ENCODE results near the gene INAFM2. TPM values are rescaled to one million over a fixed set of nuclear protein-coding genes. Genes with fewer than 3 reads are reported as not detected.

Gene INAFM2
- total and polyA plus RNA-seq, 2 experiments from 2014 or later, result 18.1 to 32.7 TPM

DNA sequence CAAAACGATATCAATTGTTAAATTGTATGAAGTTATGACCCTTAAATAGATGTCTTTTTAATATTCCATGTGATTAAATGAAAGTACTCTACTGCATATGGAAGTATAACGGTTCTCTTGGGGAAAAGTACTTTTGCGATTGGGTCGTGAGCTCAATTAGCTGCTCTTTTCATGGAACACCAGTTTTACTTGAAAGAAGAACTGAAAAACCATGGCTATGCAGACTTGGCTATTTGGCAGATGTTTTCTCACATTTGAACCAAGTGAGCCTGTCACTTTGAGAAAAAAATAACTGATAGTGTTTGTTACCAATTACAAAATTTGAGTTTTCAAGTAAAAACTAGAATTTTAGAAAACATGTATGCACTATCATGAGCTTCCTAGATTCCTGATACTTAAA lies 5.9 kb upstream of the INAFM2 start:
- DNase-seq (ENCODE audit: low spot score) (no peak), ATAC-seq (no peak)
- H3K4me2 ChIP-seq, result no peak overlapping the region
- H3K4me3 ChIP-seq, result no peak overlapping the region
- H4K20me1 ChIP-seq (replicated peaks; ENCODE audit: insufficient read depth), result no peaks in the 10 kb centered on the region
- no peak for TF ChIP-seq STAT1 (IDR thresholded peaks at IDR 0.05; ENCODE audit: unreplicated experiment)
- TF ChIP-seq, protein P1, sequence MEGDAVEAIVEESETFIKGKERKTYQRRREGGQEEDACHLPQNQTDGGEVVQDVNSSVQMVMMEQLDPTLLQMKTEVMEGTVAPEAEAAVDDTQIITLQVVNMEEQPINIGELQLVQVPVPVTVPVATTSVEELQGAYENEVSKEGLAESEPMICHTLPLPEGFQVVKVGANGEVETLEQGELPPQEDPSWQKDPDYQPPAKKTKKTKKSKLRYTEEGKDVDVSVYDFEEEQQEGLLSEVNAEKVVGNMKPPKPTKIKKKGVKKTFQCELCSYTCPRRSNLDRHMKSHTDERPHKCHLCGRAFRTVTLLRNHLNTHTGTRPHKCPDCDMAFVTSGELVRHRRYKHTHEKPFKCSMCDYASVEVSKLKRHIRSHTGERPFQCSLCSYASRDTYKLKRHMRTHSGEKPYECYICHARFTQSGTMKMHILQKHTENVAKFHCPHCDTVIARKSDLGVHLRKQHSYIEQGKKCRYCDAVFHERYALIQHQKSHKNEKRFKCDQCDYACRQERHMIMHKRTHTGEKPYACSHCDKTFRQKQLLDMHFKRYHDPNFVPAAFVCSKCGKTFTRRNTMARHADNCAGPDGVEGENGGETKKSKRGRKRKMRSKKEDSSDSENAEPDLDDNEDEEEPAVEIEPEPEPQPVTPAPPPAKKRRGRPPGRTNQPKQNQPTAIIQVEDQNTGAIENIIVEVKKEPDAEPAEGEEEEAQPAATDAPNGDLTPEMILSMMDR (conservative IDR thresholded peaks at IDR 0.05; ENCODE audit: low read depth in 2 of 2), result no peak
- no peak for TF ChIP-seq JUNB (IDR thresholded peaks at IDR 0.05; ENCODE audit: unreplicated experiment)
- no peak for TF ChIP-seq CREB1 (CRISPR knock-in tag; IDR thresholded peaks at IDR 0.05; ENCODE audit: low read depth)
- no peak for TF ChIP-seq ZNF331 (CRISPR knock-in tag; IDR thresholded peaks at IDR 0.05; ENCODE audit: low read depth)
- TF ChIP-seq EZH2phosphoT487 (IDR thresholded peaks at IDR 0.05; ENCODE audit: unreplicated experiment), result no peak
- no peak for TF ChIP-seq POLR2AphosphoS5 (IDR thresholded peaks at IDR 0.05; ENCODE audit: low read depth)
- TF ChIP-seq ZNF114 (CRISPR knock-in tag; IDR thresholded peaks at IDR 0.05), result no peak
- no peak for TF ChIP-seq NANOG (IDR thresholded peaks at IDR 0.05; ENCODE audit: borderline replicate concordance)
- TF ChIP-seq, protein P2, sequence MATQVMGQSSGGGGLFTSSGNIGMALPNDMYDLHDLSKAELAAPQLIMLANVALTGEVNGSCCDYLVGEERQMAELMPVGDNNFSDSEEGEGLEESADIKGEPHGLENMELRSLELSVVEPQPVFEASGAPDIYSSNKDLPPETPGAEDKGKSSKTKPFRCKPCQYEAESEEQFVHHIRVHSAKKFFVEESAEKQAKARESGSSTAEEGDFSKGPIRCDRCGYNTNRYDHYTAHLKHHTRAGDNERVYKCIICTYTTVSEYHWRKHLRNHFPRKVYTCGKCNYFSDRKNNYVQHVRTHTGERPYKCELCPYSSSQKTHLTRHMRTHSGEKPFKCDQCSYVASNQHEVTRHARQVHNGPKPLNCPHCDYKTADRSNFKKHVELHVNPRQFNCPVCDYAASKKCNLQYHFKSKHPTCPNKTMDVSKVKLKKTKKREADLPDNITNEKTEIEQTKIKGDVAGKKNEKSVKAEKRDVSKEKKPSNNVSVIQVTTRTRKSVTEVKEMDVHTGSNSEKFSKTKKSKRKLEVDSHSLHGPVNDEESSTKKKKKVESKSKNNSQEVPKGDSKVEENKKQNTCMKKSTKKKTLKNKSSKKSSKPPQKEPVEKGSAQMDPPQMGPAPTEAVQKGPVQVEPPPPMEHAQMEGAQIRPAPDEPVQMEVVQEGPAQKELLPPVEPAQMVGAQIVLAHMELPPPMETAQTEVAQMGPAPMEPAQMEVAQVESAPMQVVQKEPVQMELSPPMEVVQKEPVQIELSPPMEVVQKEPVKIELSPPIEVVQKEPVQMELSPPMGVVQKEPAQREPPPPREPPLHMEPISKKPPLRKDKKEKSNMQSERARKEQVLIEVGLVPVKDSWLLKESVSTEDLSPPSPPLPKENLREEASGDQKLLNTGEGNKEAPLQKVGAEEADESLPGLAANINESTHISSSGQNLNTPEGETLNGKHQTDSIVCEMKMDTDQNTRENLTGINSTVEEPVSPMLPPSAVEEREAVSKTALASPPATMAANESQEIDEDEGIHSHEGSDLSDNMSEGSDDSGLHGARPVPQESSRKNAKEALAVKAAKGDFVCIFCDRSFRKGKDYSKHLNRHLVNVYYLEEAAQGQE (IDR thresholded peaks at IDR 0.05; ENCODE audit: unreplicated experiment), result no peak
- TF ChIP-seq, protein P3, sequence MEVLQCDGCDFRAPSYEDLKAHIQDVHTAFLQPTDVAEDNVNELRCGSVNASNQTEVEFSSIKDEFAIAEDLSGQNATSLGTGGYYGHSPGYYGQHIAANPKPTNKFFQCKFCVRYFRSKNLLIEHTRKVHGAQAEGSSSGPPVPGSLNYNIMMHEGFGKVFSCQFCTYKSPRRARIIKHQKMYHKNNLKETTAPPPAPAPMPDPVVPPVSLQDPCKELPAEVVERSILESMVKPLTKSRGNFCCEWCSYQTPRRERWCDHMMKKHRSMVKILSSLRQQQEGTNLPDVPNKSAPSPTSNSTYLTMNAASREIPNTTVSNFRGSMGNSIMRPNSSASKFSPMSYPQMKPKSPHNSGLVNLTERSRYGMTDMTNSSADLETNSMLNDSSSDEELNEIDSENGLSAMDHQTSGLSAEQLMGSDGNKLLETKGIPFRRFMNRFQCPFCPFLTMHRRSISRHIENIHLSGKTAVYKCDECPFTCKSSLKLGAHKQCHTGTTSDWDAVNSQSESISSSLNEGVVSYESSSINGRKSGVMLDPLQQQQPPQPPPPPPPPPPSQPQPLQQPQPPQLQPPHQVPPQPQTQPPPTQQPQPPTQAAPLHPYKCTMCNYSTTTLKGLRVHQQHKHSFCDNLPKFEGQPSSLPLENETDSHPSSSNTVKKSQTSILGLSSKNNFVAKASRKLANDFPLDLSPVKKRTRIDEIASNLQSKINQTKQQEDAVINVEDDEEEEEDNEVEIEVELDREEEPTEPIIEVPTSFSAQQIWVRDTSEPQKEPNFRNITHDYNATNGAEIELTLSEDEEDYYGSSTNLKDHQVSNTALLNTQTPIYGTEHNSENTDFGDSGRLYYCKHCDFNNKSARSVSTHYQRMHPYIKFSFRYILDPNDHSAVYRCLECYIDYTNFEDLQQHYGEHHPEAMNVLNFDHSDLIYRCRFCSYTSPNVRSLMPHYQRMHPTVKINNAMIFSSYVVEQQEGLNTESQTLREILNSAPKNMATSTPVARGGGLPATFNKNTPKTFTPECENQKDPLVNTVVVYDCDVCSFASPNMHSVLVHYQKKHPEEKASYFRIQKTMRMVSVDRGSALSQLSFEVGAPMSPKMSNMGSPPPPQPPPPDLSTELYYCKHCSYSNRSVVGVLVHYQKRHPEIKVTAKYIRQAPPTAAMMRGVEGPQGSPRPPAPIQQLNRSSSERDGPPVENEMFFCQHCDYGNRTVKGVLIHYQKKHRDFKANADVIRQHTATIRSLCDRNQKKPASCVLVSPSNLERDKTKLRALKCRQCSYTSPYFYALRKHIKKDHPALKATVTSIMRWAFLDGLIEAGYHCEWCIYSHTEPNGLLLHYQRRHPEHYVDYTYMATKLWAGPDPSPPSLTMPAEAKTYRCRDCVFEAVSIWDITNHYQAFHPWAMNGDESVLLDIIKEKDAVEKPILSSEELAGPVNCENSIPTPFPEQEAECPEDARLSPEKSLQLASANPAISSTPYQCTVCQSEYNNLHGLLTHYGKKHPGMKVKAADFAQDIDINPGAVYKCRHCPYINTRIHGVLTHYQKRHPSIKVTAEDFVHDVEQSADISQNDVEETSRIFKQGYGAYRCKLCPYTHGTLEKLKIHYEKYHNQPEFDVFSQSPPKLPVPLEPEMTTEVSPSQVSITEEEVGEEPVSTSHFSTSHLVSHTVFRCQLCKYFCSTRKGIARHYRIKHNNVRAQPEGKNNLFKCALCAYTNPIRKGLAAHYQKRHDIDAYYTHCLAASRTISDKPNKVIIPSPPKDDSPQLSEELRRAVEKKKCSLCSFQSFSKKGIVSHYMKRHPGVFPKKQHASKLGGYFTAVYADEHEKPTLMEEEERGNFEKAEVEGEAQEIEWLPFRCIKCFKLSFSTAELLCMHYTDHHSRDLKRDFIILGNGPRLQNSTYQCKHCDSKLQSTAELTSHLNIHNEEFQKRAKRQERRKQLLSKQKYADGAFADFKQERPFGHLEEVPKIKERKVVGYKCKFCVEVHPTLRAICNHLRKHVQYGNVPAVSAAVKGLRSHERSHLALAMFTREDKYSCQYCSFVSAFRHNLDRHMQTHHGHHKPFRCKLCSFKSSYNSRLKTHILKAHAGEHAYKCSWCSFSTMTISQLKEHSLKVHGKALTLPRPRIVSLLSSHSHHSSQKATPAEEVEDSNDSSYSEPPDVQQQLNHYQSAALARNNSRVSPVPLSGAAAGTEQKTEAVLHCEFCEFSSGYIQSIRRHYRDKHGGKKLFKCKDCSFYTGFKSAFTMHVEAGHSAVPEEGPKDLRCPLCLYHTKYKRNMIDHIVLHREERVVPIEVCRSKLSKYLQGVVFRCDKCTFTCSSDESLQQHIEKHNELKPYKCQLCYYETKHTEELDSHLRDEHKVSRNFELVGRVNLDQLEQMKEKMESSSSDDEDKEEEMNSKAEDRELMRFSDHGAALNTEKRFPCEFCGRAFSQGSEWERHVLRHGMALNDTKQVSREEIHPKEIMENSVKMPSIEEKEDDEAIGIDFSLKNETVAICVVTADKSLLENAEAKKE (CRISPR knock-in tag; IDR thresholded peaks at IDR 0.05), result no peak
- TF ChIP-seq EZH2 (IDR thresholded peaks at IDR 0.05; ENCODE audit: low read depth, unreplicated experiment), result no peak
- TF ChIP-seq, protein P4, sequence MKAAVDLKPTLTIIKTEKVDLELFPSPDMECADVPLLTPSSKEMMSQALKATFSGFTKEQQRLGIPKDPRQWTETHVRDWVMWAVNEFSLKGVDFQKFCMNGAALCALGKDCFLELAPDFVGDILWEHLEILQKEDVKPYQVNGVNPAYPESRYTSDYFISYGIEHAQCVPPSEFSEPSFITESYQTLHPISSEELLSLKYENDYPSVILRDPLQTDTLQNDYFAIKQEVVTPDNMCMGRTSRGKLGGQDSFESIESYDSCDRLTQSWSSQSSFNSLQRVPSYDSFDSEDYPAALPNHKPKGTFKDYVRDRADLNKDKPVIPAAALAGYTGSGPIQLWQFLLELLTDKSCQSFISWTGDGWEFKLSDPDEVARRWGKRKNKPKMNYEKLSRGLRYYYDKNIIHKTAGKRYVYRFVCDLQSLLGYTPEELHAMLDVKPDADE (IDR thresholded peaks at IDR 0.05), result no peak
- peaks cover 19% of the 10 kb centered on the region for H3K4me1 Mint-ChIP-seq
- no peaks in the 10 kb centered on the region for H3K36me3 Mint-ChIP-seq (ENCODE audit: low read depth)
- H3K27me3 Mint-ChIP-seq (ENCODE audit: insufficient read depth, low read depth, poor library complexity), result peaks cover 19% of the 10 kb centered on the region
- H3K4me3 Mint-ChIP-seq, result no peak overlapping the region
- no peaks in the 10 kb centered on the region for H3K36me3 ChIP-seq (ENCODE audit: insufficient read depth)
- no peaks in the 10 kb centered on the region for H3K79me2 ChIP-seq (replicated peaks; ENCODE audit: insufficient read depth)
- no peaks in the 10 kb centered on the region; the same call in 2 of the 3 replicates for H3K9me3 Mint-ChIP-seq
- no peak overlapping the region for H3K27ac Mint-ChIP-seq
- H3F3A ChIP-seq (replicated peaks; ENCODE audit: low read depth), result 0 out of 2 replicates have a peak, but pooled peaks cover 3% of the 10 kb centered on the region
- H3K27ac ChIP-seq (ENCODE audit: low read depth), result no peak overlapping the region
- H3K4me1 ChIP-seq (ENCODE audit: insufficient read depth), result peaks cover 13% of the 10 kb centered on the region
- no peak overlapping the region for H2AFZ ChIP-seq
- 0 out of 2 replicates have a peak, but pooled peaks cover 8% of the 10 kb centered on the region for H3K9me2 ChIP-seq (ENCODE audit: insufficient read depth)
- H3K27me3 ChIP-seq (ENCODE audit: insufficient read depth), result peaks cover 15% of the 10 kb centered on the region

Data from GM23338 (cell line).